ENCODE results near the gene JMJD4. TPM values are rescaled to one million over a fixed set of nuclear protein-coding genes. Genes with fewer than 3 reads are reported as not detected.
A peak's percentile ranks its signal among the peaks of the same experiment; 100 is the strongest.

Gene JMJD4
- total and polyA plus RNA-seq, 7 experiments from 2014 or later = 12.1 to 36.8 (median 32.3) TPM

DNA sequence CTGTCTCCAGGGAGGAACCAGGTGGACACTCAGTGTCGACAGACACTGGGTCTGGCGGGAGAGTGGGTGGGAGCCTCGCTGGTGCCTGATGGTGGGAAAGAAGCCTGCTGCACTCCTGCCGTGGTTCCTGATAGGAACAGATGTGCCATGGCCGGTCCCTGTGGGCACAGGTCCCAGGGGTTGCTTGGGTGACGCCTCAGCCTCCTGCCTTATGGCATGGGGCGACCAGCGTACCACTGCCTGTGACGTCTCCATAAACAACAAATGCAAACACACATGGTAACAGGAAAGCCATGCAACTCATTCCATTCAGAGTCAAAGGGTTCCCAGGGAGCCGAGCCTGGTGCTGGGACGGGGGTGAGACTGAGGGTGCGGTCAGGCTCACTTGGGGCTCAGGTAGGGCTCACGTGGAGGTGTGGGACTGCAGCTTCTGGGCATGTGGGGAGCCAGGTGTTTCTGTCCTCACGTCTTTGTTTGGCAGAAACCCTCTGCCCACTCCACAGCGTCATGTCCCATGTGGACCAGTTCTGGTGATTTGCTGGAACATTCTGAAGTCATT is 34.9 kb upstream of the JMJD4 start:
- Histone ChIP-seq H3K36me3 (ENCODE audit: control insufficient read depth in 2 of 3, insufficient read depth in 3 of 3, low read length in 3 of 3) (peaks cover 0 to 29% (median 0%) of the 10 kb centered on the region in 3 experiments), H3K9me3 (ENCODE audit: control insufficient read depth in 2 of 3, low read length in 3 of 3) (no peaks in the 10 kb centered on the region), H3K27me3 (ENCODE audit: control insufficient read depth in 2 of 2, insufficient read depth in 2 of 2, low read length in 2 of 2) (no peaks in the 10 kb centered on the region), H3K4me3 (ENCODE audit: low read length) (no peak overlapping the region), H3K4me1 (ENCODE audit: control insufficient read depth in 2 of 2, insufficient read depth in 2 of 2, low read length in 2 of 2) (peaks cover 37 to 52% of the 10 kb centered on the region in 2 donors), H3K27ac (ENCODE audit: low read depth, low read length) (no peak overlapping the region)
- H3K27me3 Mint-ChIP-seq = no peaks in the 10 kb centered on the region
- no peak overlapping the region for H3K27ac Mint-ChIP-seq
- no peak for ATAC-seq
- ChIA-PET POLR2A (no interaction called here), CTCF (no interaction called here)
- H3K4me3 Mint-ChIP-seq = no peak overlapping the region
- H3K36me3 Mint-ChIP-seq = peaks cover 13 to 37% (median 31%) of the 10 kb centered on the region in 5 donors
- DNase-seq = no peak
- no peaks in the 10 kb centered on the region for H3K9me3 Mint-ChIP-seq
- H3K4me1 Mint-ChIP-seq = peaks cover 30 to 58% (median 54%) of the 10 kb centered on the region in 7 donors
- intact Hi-C loops (cut with micrococcal nuclease) = loop anchor here in 1 of 2 donors (10.0 kb wide), 2 partner anchors 115 to 205 kb away; partner anchors contain the start of gene ZNF678

DNA sequence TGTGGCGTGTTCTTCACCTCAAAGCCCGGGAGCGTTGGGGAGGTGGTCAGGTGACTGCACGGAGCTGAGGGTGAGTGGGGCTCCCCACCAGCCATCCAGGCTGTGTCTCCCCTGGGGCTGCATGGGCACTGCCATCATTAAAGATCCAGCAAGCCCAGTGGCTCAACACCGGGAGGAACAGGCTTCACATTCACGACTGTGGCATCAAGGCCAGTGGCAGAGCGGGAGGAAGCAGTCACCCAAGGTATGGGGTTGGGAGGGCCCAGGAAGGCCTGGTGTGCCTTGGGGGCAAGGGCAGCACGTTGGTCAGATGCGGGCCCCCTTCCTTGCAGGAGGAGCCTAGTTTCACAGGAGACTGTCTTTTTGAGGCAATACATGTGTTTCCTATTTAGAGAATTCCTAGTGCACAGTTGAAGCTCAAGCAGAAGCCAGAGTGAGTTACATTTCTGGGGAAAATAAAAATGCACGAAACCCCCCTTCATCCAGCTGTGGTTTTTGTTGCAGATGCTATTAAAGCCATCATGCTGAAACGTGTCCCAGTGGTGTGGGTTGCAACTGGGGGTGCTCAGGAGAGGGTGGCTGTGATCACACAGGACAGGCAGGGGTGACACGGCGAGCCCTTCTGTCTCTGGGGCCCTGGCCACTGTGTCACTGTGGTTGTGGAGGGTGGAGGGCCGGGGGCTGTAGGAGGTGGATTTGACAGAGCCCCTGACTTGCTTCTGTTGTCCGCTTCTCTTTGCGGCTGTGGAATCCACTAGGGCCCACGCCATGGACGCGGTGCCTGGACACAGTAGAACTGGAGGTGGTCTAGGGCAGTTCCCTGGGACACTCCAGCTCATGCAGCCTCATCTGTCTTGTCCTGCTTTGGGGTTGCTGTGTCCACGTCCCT is 34.2 kb upstream of the JMJD4 start:
- intact Hi-C loops (cut with micrococcal nuclease) = loop anchor here in 1 of 2 donors (10.0 kb wide), 2 partner anchors 116 to 204 kb away; partner anchors contain the start of gene ZNF678
- no peaks in the 10 kb centered on the region for H3K27me3 Mint-ChIP-seq
- ChIA-PET CTCF (no interaction called here), POLR2A (no interaction called here)
- Histone ChIP-seq H3K27me3 (ENCODE audit: control insufficient read depth in 2 of 2, insufficient read depth in 2 of 2, low read length in 2 of 2) (no peaks in the 10 kb centered on the region), H3K36me3 (ENCODE audit: control insufficient read depth in 2 of 3, insufficient read depth in 3 of 3, low read length in 3 of 3) (peaks cover 0 to 27% (median 0%) of the 10 kb centered on the region in 3 experiments), H3K9me3 (ENCODE audit: control insufficient read depth in 2 of 3, low read length in 3 of 3) (no peaks in the 10 kb centered on the region), H3K4me3 (ENCODE audit: low read length) (no peak overlapping the region), H3K27ac (ENCODE audit: low read depth, low read length) (no peak overlapping the region), H3K4me1 (ENCODE audit: control insufficient read depth in 2 of 2, insufficient read depth in 2 of 2, low read length in 2 of 2) (peaks cover 38 to 52% of the 10 kb centered on the region in 2 donors)
- no peak overlapping the region for H3K4me3 Mint-ChIP-seq
- H3K27ac Mint-ChIP-seq = peak overlapping the region in 2 of 9 donors; percentile 4 to 77
- H3K4me1 Mint-ChIP-seq = peaks cover 27 to 58% (median 55%) of the 10 kb centered on the region in 7 donors
- ATAC-seq (no peak), DNase-seq (no peak)
- peaks cover 12 to 42% (median 29%) of the 10 kb centered on the region in 5 donors for H3K36me3 Mint-ChIP-seq
- no peaks in the 10 kb centered on the region for H3K9me3 Mint-ChIP-seq

DNA sequence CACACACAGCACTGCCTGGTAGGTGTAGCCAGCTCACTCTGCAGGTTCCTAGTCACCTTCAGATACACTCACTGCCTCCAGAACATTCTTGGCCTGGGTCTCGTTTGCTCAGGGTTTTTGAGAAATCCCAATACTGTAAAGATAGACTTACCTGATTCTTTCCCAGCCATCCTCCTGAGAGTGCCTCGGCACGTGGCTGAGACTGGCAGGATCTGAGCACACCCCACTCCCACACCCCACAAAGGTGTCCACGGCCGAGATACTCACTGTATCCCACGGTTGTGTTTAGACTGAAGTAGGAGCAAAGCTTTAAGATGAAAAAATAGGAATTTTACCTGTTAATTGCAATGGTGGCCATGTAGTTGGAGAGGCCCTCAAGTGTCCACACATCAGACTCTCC is 33.5 kb upstream of the JMJD4 start:
- Histone ChIP-seq H3K27me3 (ENCODE audit: control insufficient read depth in 2 of 2, insufficient read depth in 2 of 2, low read length in 2 of 2) (no peaks in the 10 kb centered on the region), H3K36me3 (ENCODE audit: control insufficient read depth in 2 of 3, insufficient read depth in 3 of 3, low read length in 3 of 3) (peaks cover 0 to 27% (median 0%) of the 10 kb centered on the region in 3 experiments), H3K4me1 (ENCODE audit: control insufficient read depth in 2 of 2, insufficient read depth in 2 of 2, low read length in 2 of 2) (peaks cover 40 to 54% of the 10 kb centered on the region in 2 donors), H3K27ac (ENCODE audit: low read depth, low read length) (no peak overlapping the region), H3K9me3 (ENCODE audit: control insufficient read depth in 2 of 3, low read length in 3 of 3) (no peaks in the 10 kb centered on the region), H3K4me3 (ENCODE audit: low read length) (no peak overlapping the region)
- Mint-ChIP-seq H3K4me1 (peaks cover 25 to 57% (median 55%) of the 10 kb centered on the region in 7 donors), H3K36me3 (peaks cover 6 to 47% (median 22%) of the 10 kb centered on the region in 5 donors), H3K27me3 (no peaks in the 10 kb centered on the region), H3K4me3 (peak overlapping the region in 1 of 10 donors; percentile 69), H3K9me3 (no peaks in the 10 kb centered on the region), H3K27ac (peak overlapping the region in 1 of 9 donors; percentile 77)
- DNase-seq (no peak), ATAC-seq (no peak)
- POLR2A ChIA-PET = no interaction called here
- intact Hi-C loops (cut with micrococcal nuclease) = loop anchor here in 1 of 2 donors (10.0 kb wide), 2 partner anchors 116 to 204 kb away; partner anchors contain the start of gene ZNF678
- CTCF ChIA-PET = no interaction called here

DNA sequence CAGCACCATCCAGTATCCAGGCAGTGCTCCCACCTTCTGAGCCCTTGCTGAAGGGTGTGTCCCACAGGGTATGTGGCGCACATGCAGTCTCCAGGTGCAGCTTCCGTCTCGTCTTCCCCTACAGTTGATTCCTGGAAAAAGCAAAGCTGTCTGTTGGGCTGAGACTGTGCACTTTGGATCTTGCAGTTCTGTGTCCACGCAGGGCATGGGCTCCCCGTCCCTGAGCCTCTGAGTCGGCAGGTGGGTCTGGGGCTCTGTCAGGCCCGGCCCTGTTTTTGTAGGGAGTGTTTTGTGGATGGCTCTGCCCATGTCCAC is 33.0 kb upstream of the JMJD4 start:
- peaks cover 0 to 27% (median 0%) of the 10 kb centered on the region in 3 experiments for H3K36me3 ChIP-seq (ENCODE audit: control insufficient read depth in 2 of 3, insufficient read depth in 3 of 3, low read length in 3 of 3)
- no peak overlapping the region for H3K27ac ChIP-seq (ENCODE audit: low read depth, low read length)
- no peak overlapping the region for H3K4me3 ChIP-seq (ENCODE audit: low read length)
- intact Hi-C loops (cut with micrococcal nuclease) = loop anchor here in 1 of 2 donors (10.0 kb wide), 2 partner anchors 117 to 203 kb away; partner anchors contain the start of gene ZNF678
- H3K36me3 Mint-ChIP-seq = peaks cover 6 to 47% (median 22%) of the 10 kb centered on the region in 5 donors
- peaks cover 26 to 58% (median 54%) of the 10 kb centered on the region in 7 donors for H3K4me1 Mint-ChIP-seq
- CTCF ChIA-PET = no interaction called here
- H3K27me3 ChIP-seq (ENCODE audit: control insufficient read depth in 2 of 2, insufficient read depth in 2 of 2, low read length in 2 of 2) = no peaks in the 10 kb centered on the region
- H3K4me1 ChIP-seq (ENCODE audit: control insufficient read depth in 2 of 2, insufficient read depth in 2 of 2, low read length in 2 of 2) = peaks cover 41 to 55% of the 10 kb centered on the region in 2 donors
- peak overlapping the region in 3 of 10 donors; percentile 28 to 81 (median 72) for H3K4me3 Mint-ChIP-seq
- no peaks in the 10 kb centered on the region for H3K9me3 ChIP-seq (ENCODE audit: control insufficient read depth in 2 of 3, low read length in 3 of 3)
- peak overlapping the region in 1 of 9 donors; percentile 91 for H3K27ac Mint-ChIP-seq
- H3K9me3 Mint-ChIP-seq = no peaks in the 10 kb centered on the region
- POLR2A ChIA-PET = no interaction called here
- no peaks in the 10 kb centered on the region for H3K27me3 Mint-ChIP-seq
- DNase-seq (no peak), ATAC-seq (no peak)

DNA sequence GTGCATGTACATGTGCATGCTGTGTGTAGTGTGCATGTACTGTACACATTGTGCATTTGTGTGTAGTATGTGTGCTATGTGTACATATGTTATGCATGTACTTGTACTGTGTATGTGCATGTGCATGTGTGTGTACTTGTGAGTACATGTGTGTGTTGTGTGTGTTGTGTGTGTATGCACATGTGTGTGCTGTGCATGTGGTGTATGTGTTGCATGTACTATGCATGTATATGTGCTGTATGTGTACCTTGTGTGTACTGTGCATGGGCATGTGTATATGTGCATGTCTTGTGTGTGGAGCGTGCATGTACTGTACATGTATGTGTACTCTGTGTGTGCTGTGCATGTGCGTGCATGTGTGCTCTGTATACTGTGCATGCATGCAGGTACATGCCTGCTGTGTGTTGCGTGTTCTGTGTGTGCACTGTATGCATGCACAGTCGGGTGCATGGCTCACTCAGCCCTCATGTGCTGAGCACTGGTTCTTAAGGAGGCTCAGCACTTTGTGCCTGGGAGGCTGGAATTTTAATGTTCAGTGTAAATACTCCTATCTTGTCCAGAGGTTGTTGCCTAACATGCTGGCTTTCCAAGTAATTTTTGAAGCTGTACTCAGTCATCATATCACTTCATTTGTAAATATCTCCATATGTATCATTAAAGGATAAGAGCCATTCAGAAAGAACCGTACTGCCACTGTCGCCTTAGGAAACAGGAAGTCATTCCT is 32.5 kb upstream of the JMJD4 start:
- Histone ChIP-seq H3K27ac (ENCODE audit: low read depth, low read length) (no peak overlapping the region), H3K9me3 (ENCODE audit: control insufficient read depth in 2 of 3, low read length in 3 of 3) (no peaks in the 10 kb centered on the region), H3K27me3 (ENCODE audit: control insufficient read depth in 2 of 2, insufficient read depth in 2 of 2, low read length in 2 of 2) (no peaks in the 10 kb centered on the region), H3K4me1 (ENCODE audit: control insufficient read depth in 2 of 2, insufficient read depth in 2 of 2, low read length in 2 of 2) (peaks cover 44 to 55% of the 10 kb centered on the region in 2 donors), H3K4me3 (ENCODE audit: low read length) (no peak overlapping the region), H3K36me3 (ENCODE audit: control insufficient read depth in 2 of 3, insufficient read depth in 3 of 3, low read length in 3 of 3) (peaks cover 0 to 27% (median 0%) of the 10 kb centered on the region in 3 experiments)
- intact Hi-C loops (cut with micrococcal nuclease) = loop anchor here (2.0 to 10.0 kb wide), 3 partner anchors 33 to 203 kb away; partner anchors contain the start of genes JMJD4 (in 1 of the 2), SNAP47 (in 1 of the 2) and ZNF678 (in 1 of the 2)
- ChIA-PET CTCF (no interaction called here), POLR2A (no interaction called here)
- peaks cover 6 to 46% (median 20%) of the 10 kb centered on the region in 5 donors for H3K36me3 Mint-ChIP-seq
- H3K27me3 Mint-ChIP-seq = no peaks in the 10 kb centered on the region
- peak overlapping the region in 7 of 9 donors; percentile 10 to 91 (median 65) for H3K27ac Mint-ChIP-seq
- no peaks in the 10 kb centered on the region for H3K9me3 Mint-ChIP-seq
- ATAC-seq (no peak), DNase-seq (no peak)
- peaks cover 32 to 60% (median 57%) of the 10 kb centered on the region in 7 donors for H3K4me1 Mint-ChIP-seq
- peak overlapping the region in 9 of 10 donors; percentile 23 to 81 (median 72) for H3K4me3 Mint-ChIP-seq

All from naive thymus-derived CD4-positive, alpha-beta T cell (primary cell).